CD14-positive monocyte (primary cell): ENCODE results near the gene CARD6. TPM values are rescaled to one million over a fixed set of nuclear protein-coding genes. Genes with fewer than 3 reads are reported as not detected.
"Not testable (repeated sequence)": the region's sequence is repeated elsewhere in the genome, so short reads cannot be mapped to it uniquely, and the experiment has no call there.

Experiments used
- DNase-seq, 3 donors: peaks; one replicate each; pipeline ENCODE4 v3.0.0-alpha.2; 2011 to 2022
- H2AFZ ChIP-seq: 2 replicates; pipeline ENCODE4 v1.6.0; 2012; ENCODE audit warnings: mild to moderate bottlenecking, low read depth, low read length, inconsistent platforms; ENCODE audit not compliant: insufficient read depth, poor library complexity, severe bottlenecking
- H3K27ac ChIP-seq, 2 donors: 1 replicate in 1 of 2; 2 replicates in 1 of 2; pipeline ENCODE4 v1.5.1; 2012 to 2013; ENCODE audit warnings: low read length in 2 of 2, control low read depth in 1 of 2, inconsistent platforms in 1 of 2, low read depth in 1 of 2, mild to moderate bottlenecking in 1 of 2
- H3K27me3 ChIP-seq, 2 donors: one replicate each; pipeline versions ENCODE4 v1.6.0 to v1.6.1; 2011 to 2013; ENCODE audit warnings: low read length in 2 of 2; ENCODE audit not compliant: control insufficient read depth in 2 of 2, insufficient read depth in 2 of 2
- H3K36me3 ChIP-seq, 2 donors: replicated peaks in 1 of 2; 1 replicate in 1 of 2; 2 replicates in 1 of 2; pipeline versions ENCODE4 v1.5.1 to v1.6.1; 2012 to 2013; ENCODE audit warnings: low read length in 2 of 2, control low read depth in 1 of 2, inconsistent platforms in 1 of 2, mild to moderate bottlenecking in 1 of 2; ENCODE audit not compliant: insufficient read depth in 2 of 2, control insufficient read depth in 1 of 2
- H3K4me1 ChIP-seq, 2 donors: 1 replicate in 1 of 2; 2 replicates in 1 of 2; pipeline versions ENCODE4 v1.5.1 to v1.6.1; 2012 to 2013; ENCODE audit warnings: low read length in 2 of 2, control low read depth in 1 of 2, inconsistent platforms in 1 of 2, mild to moderate bottlenecking in 1 of 2, moderate library complexity in 1 of 2; ENCODE audit not compliant: insufficient read depth in 2 of 2, control insufficient read depth in 1 of 2
- H3K4me2 ChIP-seq: replicated peaks from 2 replicates; pipeline ENCODE3; 2012; ENCODE audit warnings: low read length, moderate library complexity, mild to moderate bottlenecking; ENCODE audit not compliant: poor library complexity, severe bottlenecking; ENCODE audit errors: extremely low read depth
- H3K4me3 ChIP-seq, 3 experiments: fragments of 200-600 bp in 1 of 3; sonication (generic) in 1 of 3; replicated peaks in 1 of 3; 1 replicate in 2 of 3; 2 replicates in 1 of 3; pipeline ENCODE4 v1.5.1; 2011 to 2013; ENCODE audit warnings: low read length in 3 of 3, mild to moderate bottlenecking in 3 of 3, control low read depth in 2 of 3, low read depth in 2 of 3, inconsistent platforms in 1 of 3, moderate library complexity in 1 of 3
- H3K79me2 ChIP-seq: 2 replicates; pipeline ENCODE4 v1.6.0; 2012; ENCODE audit warnings: mild to moderate bottlenecking, control low read depth, inconsistent platforms, low read length, moderate library complexity; ENCODE audit not compliant: insufficient read depth
- H3K9ac ChIP-seq: 2 replicates; pipeline ENCODE4 v1.6.0; 2017; ENCODE audit warnings: low read length, mild to moderate bottlenecking; ENCODE audit not compliant: insufficient read depth, poor library complexity, severe bottlenecking
- H3K9me3 ChIP-seq, 2 donors: replicated peaks in 1 of 2; 1 replicate in 1 of 2; 2 replicates in 1 of 2; pipeline versions ENCODE4 v1.5.1 to v1.6.1; 2012 to 2013; ENCODE audit warnings: low read length in 2 of 2, control low read depth in 1 of 2; ENCODE audit not compliant: control insufficient read depth in 1 of 2, insufficient read depth in 1 of 2
- H4K20me1 ChIP-seq: 2 replicates; pipeline ENCODE4 v1.6.0; 2012; ENCODE audit warnings: mild to moderate bottlenecking, low read length, control low read depth, moderate library complexity; ENCODE audit not compliant: insufficient read depth
- H3K27ac Mint-ChIP-seq, 7 donors: one replicate each; pipeline ENCODE4 v1.8.0; 2020; ENCODE audit warnings: mild to moderate bottlenecking in 7 of 7, mixed read lengths in 7 of 7, moderate library complexity in 6 of 7, inconsistent platforms in 2 of 7
- H3K27me3 Mint-ChIP-seq, 3 donors: one replicate each; pipeline ENCODE4 v1.8.0; 2021 to 2022; ENCODE audit warnings: low read depth in 3 of 3, mild to moderate bottlenecking in 3 of 3, mixed read lengths in 3 of 3, moderate library complexity in 3 of 3, inconsistent platforms in 1 of 3
- H3K36me3 Mint-ChIP-seq, 2 donors: one replicate each; pipeline ENCODE4 v1.8.0; 2020; ENCODE audit warnings: mixed read lengths in 2 of 2, inconsistent platforms in 1 of 2, mild to moderate bottlenecking in 1 of 2
- H3K4me1 Mint-ChIP-seq: one replicate; pipeline ENCODE4 v1.8.0; 2020; ENCODE audit warnings: mild to moderate bottlenecking, mixed read lengths
- H3K4me3 Mint-ChIP-seq, 2 donors: one replicate each; pipeline ENCODE4 v1.8.0; 2020; ENCODE audit warnings: mild to moderate bottlenecking in 2 of 2, mixed read lengths in 2 of 2, moderate library complexity in 1 of 2
- H3K9me3 Mint-ChIP-seq, 7 donors: one replicate each; pipeline ENCODE4 v1.8.0; 2020 to 2022; ENCODE audit warnings: mixed read lengths in 7 of 7, mild to moderate bottlenecking in 6 of 7, moderate library complexity in 6 of 7, inconsistent platforms in 2 of 7
- CTCF ChIP-seq: fragments of 200-600 bp; IDR thresholded peaks from one replicate; pipeline ENCODE4 v1.8.0; 2022; ENCODE audit warnings: antibody characterized with exemption, mild to moderate bottlenecking
- WGBS: methylation state at CpG from one replicate; pipeline ENCODE4 v1.1.5; 2013; ENCODE audit warnings: missing lambda C conversion rate; ENCODE audit not compliant: insufficient coverage; 5-methylcytosine and 5-hydroxymethylcytosine counted together
- intact Hi-C, 2 donors: fragments of 100-400 bp; cut with micrococcal nuclease; formaldehyde crosslinking; loops; one replicate each; pipeline versions ENCODE4 v1.15.0 to v1.15.1; 2023
- polyA plus RNA-seq, 3 donors: library from polyadenylated mRNA; depleted of rRNA in 1 of 3; unstranded in 2 of 3; stranded (reverse) in 1 of 3; fragments of 300-500 nt in 2 of 3; fragments of >200 nt in 1 of 3; fragmentation: Illumina TruSeq in 2 of 3; gene quantifications; 1 replicate in 2 of 3; 2 replicates in 1 of 3; pipeline ENCODE4 v1.2.3, GENCODE V29; 2012 to 2021

Gene CARD6
- polyA plus RNA-seq, 3 donors = 5.8 to 15.6 (median 10.6) TPM

- Mint-ChIP-seq H3K36me3 (peaks cover 1 to 3% of the 10 kb centered on the region in 2 donors), H3K9me3 (peaks cover 10 to 31% (median 26%) of the 10 kb centered on the region in 7 donors), H3K4me3 (no peak overlapping the region), H3K27ac (no peak overlapping the region), H3K27me3 (peaks cover 0 to 5% (median 2%) of the 10 kb centered on the region in 3 donors), H3K4me1 (no peaks in the 10 kb centered on the region)
- no peak overlapping the region for H3K4me3 ChIP-seq
- TF ChIP-seq CTCF = no peak
- H3K79me2 ChIP-seq = no peaks in the 10 kb centered on the region
- H3K4me1 ChIP-seq = no peaks in the 10 kb centered on the region
- no peak overlapping the region for H2AFZ ChIP-seq
- H3K4me2 ChIP-seq = no peak overlapping the region
- no peak overlapping the region for H3K27ac ChIP-seq
- no peak overlapping the region for H3K9ac ChIP-seq
- DNase-seq = no peak
- no peaks in the 10 kb centered on the region for H4K20me1 ChIP-seq
- intact Hi-C loops = no loop called here
- peaks cover 7 to 21% of the 10 kb centered on the region in 2 donors for H3K9me3 ChIP-seq
- no peaks in the 10 kb centered on the region for H3K27me3 ChIP-seq
- peaks cover under 1 to 2% of the 10 kb centered on the region in 2 donors for H3K36me3 ChIP-seq
Observed at GRCh38 chr5:40860711-40861110, 19.5 kb downstream of the CARD6 start.

- H2AFZ ChIP-seq, H3K9ac ChIP-seq, H3K36me3 Mint-ChIP-seq, H3K4me1 Mint-ChIP-seq, H3K4me3 ChIP-seq, H3K27ac Mint-ChIP-seq, H3K27me3 Mint-ChIP-seq, H3K4me1 ChIP-seq, H3K27ac ChIP-seq, H3K27me3 ChIP-seq, H3K4me3 Mint-ChIP-seq, DNase-seq, H3K79me2 ChIP-seq, intact Hi-C loops, H3K36me3 ChIP-seq, H4K20me1 ChIP-seq, H3K4me2 ChIP-seq: not testable (repeated sequence)
- WGBS = 91% methylated on average over 2 of the region's 5 CpGs
- peaks cover 10 to 32% (median 23%) of the 10 kb centered on the region in 7 donors for H3K9me3 Mint-ChIP-seq
- H3K9me3 ChIP-seq = peaks cover 7 to 17% of the 10 kb centered on the region in 2 donors
Observed at GRCh38 chr5:40865004-40865403, 23.8 kb downstream of the CARD6 start.
